ENCODE data around the gene IGF2. TPM values are rescaled to one million over a fixed set of nuclear protein-coding genes. Genes with fewer than 3 reads are reported as not detected.
A peak's percentile ranks its signal among the peaks of the same experiment; 100 is the strongest.

Gene IGF2
- total and polyA plus RNA-seq, 9 donors, result 21.7 to 412 (median 135) TPM

- Histone ChIP-seq H3K9me3 (no peaks in the 10 kb centered on the region), H3K4me1 (ENCODE audit: insufficient read depth) (peaks cover 18% of the 10 kb centered on the region), H3K36me3 (no peaks in the 10 kb centered on the region), H3K27ac (no peak overlapping the region), H3K4me3 (no peak overlapping the region), H3K27me3 (no peaks in the 10 kb centered on the region)
- TF ChIP-seq POLR2A (IDR thresholded peaks at IDR 0.05), result no peak
- no peak for TF ChIP-seq CTCF (IDR thresholded peaks at IDR 0.05)
- TF ChIP-seq EP300 (IDR thresholded peaks at IDR 0.05), result no peak
- WGBS, 3 donors, result 83 to 85% (median 84%) methylated on average over 20 of the region's 20 CpGs
- intact Hi-C loops (cut with DNase I), result loop anchor here in 1 of 4 donors (5.0 kb wide), 2 partner anchors 38 to 53 kb away; partner anchors contain the start of gene IGF2
- peak in 3 of 5 donors; percentile 26 to 49 (median 49) for DNase-seq
Observed at GRCh38 chr11:2099516-2100349, 39.5 kb downstream of the IGF2 start.

- Histone ChIP-seq H3K27me3 (no peaks in the 10 kb centered on the region), H3K4me3 (no peak overlapping the region), H3K4me1 (ENCODE audit: insufficient read depth) (peaks cover 18% of the 10 kb centered on the region), H3K27ac (no peak overlapping the region), H3K9me3 (no peaks in the 10 kb centered on the region), H3K36me3 (no peaks in the 10 kb centered on the region)
- 82 to 88% (median 82%) methylated on average over 18 to 22 of the region's 22 CpGs for WGBS, 3 donors
- intact Hi-C loops (cut with DNase I), result no loop called here
- peak in 3 of 5 donors; percentile 36 to 64 (median 51) for DNase-seq
- TF ChIP-seq EP300 (IDR thresholded peaks at IDR 0.05) (no peak), POLR2A (IDR thresholded peaks at IDR 0.05) (no peak), CTCF (IDR thresholded peaks at IDR 0.05) (no peak)
Observed at GRCh38 chr11:2098691-2099515, 40.3 kb downstream of the IGF2 start.

DNA sequence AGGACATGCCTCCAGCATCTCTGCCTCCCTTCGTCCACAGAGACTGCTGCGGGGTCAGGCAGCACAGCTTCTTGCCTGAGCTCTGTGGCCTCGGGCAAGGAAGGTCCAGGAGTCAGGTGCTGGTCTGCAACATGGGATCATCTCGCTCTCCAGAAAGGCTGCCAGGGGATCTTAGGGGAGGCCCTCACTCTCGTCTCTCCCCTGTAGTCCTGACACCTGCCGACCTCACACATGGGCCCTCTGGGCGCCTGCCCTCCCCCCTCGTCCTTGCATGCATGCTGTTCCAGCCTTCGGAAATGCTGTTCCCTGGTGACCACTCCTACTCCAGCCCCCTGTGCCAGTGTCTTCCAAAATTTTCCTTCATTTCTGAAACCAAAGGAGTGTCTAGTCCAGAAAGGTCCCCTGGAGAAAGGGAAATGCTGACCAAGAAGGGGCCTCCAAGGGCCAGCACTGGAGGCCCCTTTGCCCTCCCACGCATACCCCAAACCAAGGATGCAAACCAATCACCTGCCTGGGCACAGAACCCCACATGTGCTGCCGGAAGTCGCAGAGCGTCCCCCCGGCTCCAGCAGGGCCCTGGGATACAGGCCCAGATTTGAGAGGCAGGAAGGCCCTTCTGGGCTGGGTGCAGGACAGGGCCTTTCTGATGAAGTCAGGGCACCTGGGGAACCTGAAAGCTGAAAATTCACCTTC lies 41.0 kb downstream of the IGF2 start:
- WGBS, 3 donors, result 84 to 91% (median 90%) methylated on average over 14 of the region's 14 CpGs
- Histone ChIP-seq H3K27ac (peak overlapping the region in 1 of 2 donors; percentile 91), H3K9me3 (no peaks in the 10 kb centered on the region), H3K27me3 (no peaks in the 10 kb centered on the region), H3K36me3 (no peaks in the 10 kb centered on the region), H3K4me1 (ENCODE audit: insufficient read depth) (peaks cover 18% of the 10 kb centered on the region), H3K4me3 (no peak overlapping the region)
- TF ChIP-seq CTCF (IDR thresholded peaks at IDR 0.05), result no peak
- TF ChIP-seq EP300 (IDR thresholded peaks at IDR 0.05), result no peak
- no peak for TF ChIP-seq POLR2A (IDR thresholded peaks at IDR 0.05)
- DNase-seq, result peak in 1 of 5 donors; percentile 51
- intact Hi-C loops (cut with DNase I), result no loop called here

DNA sequence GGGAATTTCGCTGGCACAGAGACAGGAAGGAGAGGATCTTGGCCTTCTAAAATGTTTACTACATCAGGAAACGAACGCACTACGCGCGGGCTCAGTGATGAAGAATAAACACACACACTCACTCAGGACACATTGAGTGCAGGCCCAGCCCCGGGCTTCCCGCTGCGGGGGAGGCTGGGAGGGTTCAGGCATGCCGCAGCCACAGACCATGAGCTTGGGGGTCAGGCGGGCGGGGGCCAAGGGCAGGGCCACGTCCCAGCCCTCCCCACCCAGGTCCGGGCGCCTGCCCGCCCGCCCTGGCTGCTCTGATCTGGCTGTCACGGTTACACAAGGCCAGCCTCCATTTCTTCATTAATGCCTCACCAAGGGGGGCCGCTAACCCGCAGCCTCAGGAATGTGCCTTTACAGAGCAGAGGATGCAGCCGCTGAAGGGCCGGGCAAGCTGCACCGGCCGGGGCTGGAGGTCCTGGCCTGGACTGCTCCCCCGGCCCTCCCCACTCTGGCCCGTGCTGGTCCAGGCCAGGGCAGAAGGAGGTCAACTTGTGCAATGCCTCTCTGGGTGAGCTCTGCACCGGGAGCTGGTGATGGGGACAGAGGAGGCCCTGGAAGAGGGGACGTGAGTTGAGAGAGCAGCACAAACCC lies 41.7 kb downstream of the IGF2 start:
- intact Hi-C loops (cut with DNase I), result no loop called here
- Histone ChIP-seq H3K4me1 (ENCODE audit: insufficient read depth) (peaks cover 20% of the 10 kb centered on the region), H3K36me3 (no peaks in the 10 kb centered on the region), H3K27ac (peak overlapping the region; percentile 4 to 91), H3K4me3 (no peak overlapping the region), H3K27me3 (no peaks in the 10 kb centered on the region), H3K9me3 (no peaks in the 10 kb centered on the region)
- DNase-seq, result peak; percentile 88 to 94 (median 91)
- WGBS, 3 donors, result 3 to 9% (median 4%) methylated on average over 24 to 28 of the region's 28 CpGs
- TF ChIP-seq CTCF (IDR thresholded peaks at IDR 0.05), result no peak
- TF ChIP-seq POLR2A (IDR thresholded peaks at IDR 0.05), result no peak
- no peak for TF ChIP-seq EP300 (IDR thresholded peaks at IDR 0.05)
